HCT116 (cell line): ENCODE results near the gene DIAPH3. TPM values are rescaled to one million over a fixed set of nuclear protein-coding genes. Genes with fewer than 3 reads are reported as not detected.

ENCODE experiments used
- ATAC-seq: fragments of 200-7000 bp; cut with Tn5 transposase; 2 replicates; pipeline ENCODE4 v1.9.1; 2020; ENCODE audit warnings: mild to moderate bottlenecking, moderate library complexity
- BruUV-seq: library from RNA; stranded (reverse); fragments of 400-500 nt; replicated peaks from 2 replicates; lab custom pipeline; 2021; lab: Mats Ljungman, UMichigan
- CTCF ChIA-PET: fragments of 300-600 bp; sonication (Branson Sonifier 250); formaldehyde crosslinking; loops from one replicate; lab custom pipeline; 2021; ENCODE audit warnings: antibody characterized with exemption; lab: Charles Lee
- POLR2A ChIA-PET: fragments of 300-600, 350-600 bp; sonication (Branson Sonifier 250); formaldehyde crosslinking; loops from one replicate; lab custom pipeline; 2021; ENCODE audit warnings: antibody characterized with exemption; lab: Charles Lee
- RAD21 ChIA-PET, 2 experiments: fragments of 300-600 bp; sonication (Branson Sonifier 250); formaldehyde crosslinking; loops; one replicate each; lab custom pipeline; 2023; ENCODE audit warnings: low total read pairs in 2 of 2; ENCODE audit not compliant: uncharacterized antibody in 2 of 2, unreplicated experiment in 2 of 2, low non-redundant PET in 1 of 2; lab: Charles Lee
- DNase-seq: peaks from one replicate; pipeline ENCODE4 v3.0.0-alpha.2; 2010; ENCODE audit warnings: low read depth, low spot score
- H2AFZ ChIP-seq: fragments of 200-600 bp; shearing (Covaris generic), sonication (generic); 2 replicates; pipeline ENCODE4 v1.6.1; 2017; ENCODE audit warnings: low read depth, mixed run types, mixed read lengths, antibody characterized with exemption, low read length; ENCODE audit not compliant: poor library complexity, severe bottlenecking
- H3K27ac ChIP-seq: 2 replicates; pipeline ENCODE4 v1.5.1; 2012; ENCODE audit warnings: low read depth, low read length
- H3K27me3 ChIP-seq: fragments of 200-600 bp; sonication (generic); 2 replicates; pipeline ENCODE4 v1.6.1; 2016; ENCODE audit warnings: mixed run types, low read length, mixed read lengths; ENCODE audit not compliant: insufficient read depth
- H3K36me3 ChIP-seq, 2 experiments: fragments of 200-500 bp in 1 of 2; fragments of 200-600 bp in 1 of 2; sonication (Bioruptor generic) in 1 of 2; sonication (generic) in 1 of 2; 2 replicates each; pipeline versions ENCODE4 v1.5.1 to v1.6.1; 2014 to 2016; ENCODE audit warnings: low read length in 2 of 2, inconsistent platforms in 1 of 2, mixed read lengths in 1 of 2, mixed run types in 1 of 2; ENCODE audit not compliant: insufficient read depth in 2 of 2, control insufficient read depth in 1 of 2
- H3K4me1 ChIP-seq, 2 experiments: fragments of 200-600 bp in 1 of 2; sonication (generic) in 1 of 2; 2 replicates each; pipeline versions ENCODE4 v1.5.1 to v1.6.1; 2012 to 2017; ENCODE audit warnings: low read length in 2 of 2, inconsistent platforms in 1 of 2, mild to moderate bottlenecking in 1 of 2, mixed read lengths in 1 of 2, mixed run types in 1 of 2, moderate library complexity in 1 of 2; ENCODE audit not compliant: insufficient read depth in 2 of 2, control insufficient read depth in 1 of 2
- H3K4me2 ChIP-seq: fragments of 200-600 bp; sonication (generic); 2 replicates; pipeline ENCODE4 v1.6.1; 2017; ENCODE audit warnings: mixed run types, low read length, mixed read lengths
- H3K4me3 ChIP-seq, 2 experiments: fragments of 200-600 bp in 1 of 2; sonication (generic) in 1 of 2; replicated peaks in 1 of 2; 2 replicates each; pipeline ENCODE4 v1.5.1; 2011 to 2016; ENCODE audit warnings: low read length in 2 of 2, control low read depth in 1 of 2, low read depth in 1 of 2, mild to moderate bottlenecking in 1 of 2, mixed read lengths in 1 of 2, mixed run types in 1 of 2
- H3K79me2 ChIP-seq: fragments of 200-600 bp; sonication (generic); 2 replicates; pipeline ENCODE4 v1.6.1; 2017; ENCODE audit warnings: mild to moderate bottlenecking, mixed run types, low read length, moderate library complexity, mixed read lengths; ENCODE audit not compliant: insufficient read depth
- H3K9ac ChIP-seq: fragments of 200-600 bp; sonication (generic); 2 replicates; pipeline ENCODE4 v1.6.1; 2016; ENCODE audit warnings: low read length, mixed read lengths
- H3K9me2 ChIP-seq: fragments of 200-600 bp; sonication (generic), shearing (Covaris generic); 2 replicates; pipeline ENCODE4 v1.6.1; 2017; ENCODE audit warnings: mixed run types, mild to moderate bottlenecking, moderate library complexity; ENCODE audit not compliant: insufficient read depth
- H3K9me3 ChIP-seq, 2 experiments: fragments of 200-500 bp in 1 of 2; fragments of 200-600 bp in 1 of 2; sonication (Bioruptor generic) in 1 of 2; sonication (generic) in 1 of 2; 2 replicates each; pipeline ENCODE4 v1.6.1; 2014 to 2017; ENCODE audit warnings: low read length in 2 of 2, mixed read lengths in 2 of 2, inconsistent platforms in 1 of 2, low read depth in 1 of 2, mild to moderate bottlenecking in 1 of 2, mixed run types in 1 of 2, moderate library complexity in 1 of 2; ENCODE audit not compliant: control insufficient read depth in 1 of 2, insufficient read depth in 1 of 2
- H4K20me1 ChIP-seq: fragments of 200-600 bp; sonication (generic), shearing (Covaris generic); 2 replicates; pipeline ENCODE4 v1.6.1; 2017; ENCODE audit warnings: mixed run types, mild to moderate bottlenecking, moderate library complexity; ENCODE audit not compliant: insufficient read depth
- ATF3 ChIP-seq: IDR thresholded peaks from 2 replicates; pipeline ENCODE4 v1.6.1; 2012
- CBX3 ChIP-seq: IDR thresholded peaks from 2 replicates; pipeline ENCODE4 v1.6.1; 2012; ENCODE audit warnings: low read depth
- ELF1 ChIP-seq: IDR thresholded peaks from 2 replicates; pipeline ENCODE4 v1.6.1; 2012; ENCODE audit warnings: low read depth, borderline replicate concordance
- EZH2 ChIP-seq: fragments of 200-600 bp; sonication (generic); IDR thresholded peaks from 2 replicates; pipeline ENCODE4 v1.6.1; 2017; ENCODE audit warnings: antibody characterized with exemption, mixed run types
- MAX ChIP-seq: IDR thresholded peaks from 2 replicates; pipeline ENCODE4 v1.6.1; 2012
- POLR2AphosphoS5 ChIP-seq: IDR thresholded peaks from 2 replicates; pipeline ENCODE4 v1.6.1; 2011; ENCODE audit warnings: mild to moderate bottlenecking, low read depth, low read length, moderate library complexity
- RAD21 ChIP-seq: IDR thresholded peaks from 2 replicates; pipeline ENCODE4 v1.6.1; 2012; ENCODE audit warnings: low read depth, mild to moderate bottlenecking
- SP1 ChIP-seq: IDR thresholded peaks from 2 replicates; pipeline ENCODE4 v1.6.1; 2012; ENCODE audit warnings: low read depth
- TCF7L2 ChIP-seq: IDR thresholded peaks from 2 replicates; pipeline ENCODE4 v1.7.0; 2011; ENCODE audit warnings: borderline replicate concordance, inconsistent platforms; ENCODE audit not compliant: insufficient read depth, insufficient read length; ENCODE audit errors: extremely low read depth
- YY1 ChIP-seq: IDR thresholded peaks from 2 replicates; pipeline ENCODE4 v1.6.1; 2011; ENCODE audit warnings: low read length, low read depth, moderate library complexity, mild to moderate bottlenecking; ENCODE audit not compliant: insufficient replicate concordance; ENCODE audit errors: extremely low read depth
- ZNF274 ChIP-seq: fragments of 200-500 bp; sonication (Bioruptor generic); IDR thresholded peaks from 2 replicates; pipeline ENCODE4 v1.6.1; 2014; ENCODE audit warnings: mild to moderate bottlenecking, low read depth, low read length, inconsistent platforms
- intact Hi-C: fragments of 100-400 bp; cut with micrococcal nuclease; formaldehyde crosslinking; loops from 2 replicates; pipeline ENCODE4 v1.10.0; 2022
- total RNA-seq: library from RNA; stranded (reverse); gene quantifications from one replicate; pipeline ENCODE4 v1.2.1, GENCODE V29; 2021; ENCODE audit not compliant: unreplicated experiment

The DIAPH3 gene
- total RNA-seq, 1 experiment from 2014 or later = 22.8 TPM

GRCh38 chr13:59991395-59991794, 172.3 kb downstream of the DIAPH3 start:
- Histone ChIP-seq H3K79me2 (no peaks in the 10 kb centered on the region), H3K27ac (no peak overlapping the region), H3K4me2 (no peak overlapping the region), H2AFZ (no peak overlapping the region), H3K4me3 (no peak overlapping the region), H3K4me1 (no peaks in the 10 kb centered on the region), H3K9ac (no peak overlapping the region), H3K9me3 (no peaks in the 10 kb centered on the region), H4K20me1 (no peaks in the 10 kb centered on the region), H3K9me2 (no peaks in the 10 kb centered on the region), H3K36me3 (no peaks in the 10 kb centered on the region), H3K27me3 (no peaks in the 10 kb centered on the region)
- DNase-seq = no peak
- ChIA-PET RAD21 (no interaction called here), CTCF (no interaction called here), POLR2A (no interaction called here)
- intact Hi-C loops = no loop called here
- BruUV-seq = no TSS peak
- ATAC-seq = no peak
- TF ChIP-seq ELF1 (no peak), SP1 (no peak), EZH2 (no peak), CBX3 (no peak), MAX (no peak), RAD21 (no peak), ATF3 (no peak), POLR2AphosphoS5 (no peak), ZNF274 (no peak), TCF7L2 (no peak), YY1 (no peak)
